ENCODE measurements around the gene PCSK1N.

The PCSK1N gene

GRCh38 chrX:48831136-48831908, 4.1 kb downstream of the PCSK1N start:
- in situ Hi-C loops (cut with MboI; ENCODE audit: low pct_unique_long_range_greater_than_20kb, low sequenced_read_pairs, unreplicated experiment), result no loop called here
- DNase-seq (ENCODE audit: low spot score), result no peak

DNA sequence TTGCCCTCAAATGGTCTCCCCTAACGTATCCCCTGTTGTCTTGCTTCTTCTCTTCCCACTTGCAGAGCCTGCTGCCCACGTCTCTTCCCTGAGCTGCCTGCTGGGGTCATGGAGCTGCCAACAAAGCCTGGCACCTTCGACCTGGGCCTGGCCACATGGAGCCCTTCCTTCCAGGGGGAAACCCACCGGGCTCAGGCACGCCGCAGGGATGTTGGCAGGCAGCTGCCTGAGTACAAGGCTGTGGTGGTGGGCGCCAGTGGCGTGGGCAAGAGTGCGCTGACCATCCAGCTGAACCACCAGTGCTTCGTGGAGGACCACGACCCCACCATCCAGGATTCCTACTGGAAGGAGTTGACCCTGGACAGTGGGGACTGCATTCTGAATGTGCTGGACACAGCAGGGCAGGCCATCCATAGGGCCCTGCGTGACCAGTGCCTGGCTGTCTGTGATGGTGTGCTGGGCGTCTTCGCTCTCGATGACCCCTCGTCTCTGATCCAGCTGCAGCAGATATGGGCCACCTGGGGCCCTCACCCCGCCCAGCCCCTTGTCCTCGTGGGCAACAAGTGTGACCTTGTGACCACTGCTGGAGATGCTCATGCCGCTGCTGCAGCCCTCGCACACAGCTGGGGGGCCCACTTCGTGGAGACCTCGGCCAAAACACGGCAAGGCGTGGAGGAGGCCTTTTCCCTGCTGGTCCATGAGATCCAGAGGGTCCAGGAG, 6.2 kb downstream of the PCSK1N start:
- TF ChIP-seq, protein P1, sequence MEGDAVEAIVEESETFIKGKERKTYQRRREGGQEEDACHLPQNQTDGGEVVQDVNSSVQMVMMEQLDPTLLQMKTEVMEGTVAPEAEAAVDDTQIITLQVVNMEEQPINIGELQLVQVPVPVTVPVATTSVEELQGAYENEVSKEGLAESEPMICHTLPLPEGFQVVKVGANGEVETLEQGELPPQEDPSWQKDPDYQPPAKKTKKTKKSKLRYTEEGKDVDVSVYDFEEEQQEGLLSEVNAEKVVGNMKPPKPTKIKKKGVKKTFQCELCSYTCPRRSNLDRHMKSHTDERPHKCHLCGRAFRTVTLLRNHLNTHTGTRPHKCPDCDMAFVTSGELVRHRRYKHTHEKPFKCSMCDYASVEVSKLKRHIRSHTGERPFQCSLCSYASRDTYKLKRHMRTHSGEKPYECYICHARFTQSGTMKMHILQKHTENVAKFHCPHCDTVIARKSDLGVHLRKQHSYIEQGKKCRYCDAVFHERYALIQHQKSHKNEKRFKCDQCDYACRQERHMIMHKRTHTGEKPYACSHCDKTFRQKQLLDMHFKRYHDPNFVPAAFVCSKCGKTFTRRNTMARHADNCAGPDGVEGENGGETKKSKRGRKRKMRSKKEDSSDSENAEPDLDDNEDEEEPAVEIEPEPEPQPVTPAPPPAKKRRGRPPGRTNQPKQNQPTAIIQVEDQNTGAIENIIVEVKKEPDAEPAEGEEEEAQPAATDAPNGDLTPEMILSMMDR (IDR thresholded peaks at IDR 0.05; ENCODE audit: extremely low read depth, insufficient read depth, missing control alignments), result no peak
- no peak for DNase-seq (ENCODE audit: low spot score)
- in situ Hi-C loops (cut with MboI; ENCODE audit: low pct_unique_long_range_greater_than_20kb, low sequenced_read_pairs, unreplicated experiment), result no loop called here

More at GRCh38 chrX:48831136-48831908, 4.1 kb downstream of the PCSK1N start:
- TF ChIP-seq, protein P1 (IDR thresholded peaks at IDR 0.05; ENCODE audit: extremely low read depth, insufficient read depth, missing control alignments), result no peak

DNA sequence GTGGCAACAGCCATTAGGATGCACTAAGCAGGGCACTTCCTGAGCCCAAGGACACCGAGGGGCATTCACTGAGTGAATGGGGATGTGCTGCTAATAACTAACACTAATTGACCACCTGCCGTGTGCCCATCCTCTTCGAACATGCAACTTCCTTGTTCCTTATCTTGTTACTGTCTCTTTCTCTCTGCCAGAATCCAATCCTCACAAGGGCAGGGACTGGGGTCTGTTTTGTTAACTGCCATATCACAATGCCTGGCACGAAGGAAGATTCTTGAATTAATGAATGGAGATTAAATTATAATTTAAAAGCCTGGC, 7.8 kb downstream of the PCSK1N start:
- DNase-seq (ENCODE audit: low spot score), result no peak
- TF ChIP-seq, protein P1 (IDR thresholded peaks at IDR 0.05; ENCODE audit: extremely low read depth, insufficient read depth, missing control alignments), result no peak
- in situ Hi-C loops (cut with MboI; ENCODE audit: low pct_unique_long_range_greater_than_20kb, low sequenced_read_pairs, unreplicated experiment), result no loop called here

- TF ChIP-seq, protein P1 (IDR thresholded peaks at IDR 0.05; ENCODE audit: extremely low read depth, insufficient read depth, missing control alignments), result no peak
- in situ Hi-C loops (cut with MboI; ENCODE audit: low pct_unique_long_range_greater_than_20kb, low sequenced_read_pairs, unreplicated experiment), result no loop called here
- no peak for DNase-seq (ENCODE audit: low spot score)
These were observed 8.3 kb downstream of the PCSK1N start for GRCh38 chrX:48826876-48827653.

GRCh38 chrX:48826135-48826875, 9.1 kb downstream of the PCSK1N start, which contains the start of gene ERAS:
ERAS (plus strand) TSS chrX:48826513; CDS start chrX:48829124, 2,611 bp downstream.
- in situ Hi-C loops (cut with MboI; ENCODE audit: low pct_unique_long_range_greater_than_20kb, low sequenced_read_pairs, unreplicated experiment), result no loop called here
- TF ChIP-seq, protein P1 (IDR thresholded peaks at IDR 0.05; ENCODE audit: extremely low read depth, insufficient read depth, missing control alignments), result peak; percentile 42
- no peak for DNase-seq (ENCODE audit: low spot score)

DNA sequence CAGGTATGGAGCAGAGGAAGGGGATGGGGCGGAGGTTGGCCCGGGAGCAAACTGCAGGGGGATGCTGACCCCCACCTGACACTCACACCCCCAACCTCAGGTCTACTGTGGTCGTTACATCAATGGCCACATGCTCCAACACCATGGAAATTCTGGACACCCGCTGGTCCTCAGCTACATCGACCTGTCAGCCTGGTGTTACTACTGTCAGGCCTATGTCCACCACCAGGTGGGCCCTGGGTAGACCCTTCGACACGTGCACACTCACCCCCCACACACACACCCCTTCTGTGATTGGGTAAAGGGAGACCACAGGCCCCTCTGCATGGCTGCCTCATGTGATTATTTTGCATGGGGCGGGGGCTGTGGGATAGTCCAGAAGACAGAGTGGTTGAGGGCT, 11.3 kb downstream of the PCSK1N start:
- no peak for DNase-seq (ENCODE audit: low spot score)
- in situ Hi-C loops (cut with MboI; ENCODE audit: low pct_unique_long_range_greater_than_20kb, low sequenced_read_pairs, unreplicated experiment), result no loop called here
- TF ChIP-seq, protein P1 (IDR thresholded peaks at IDR 0.05; ENCODE audit: extremely low read depth, insufficient read depth, missing control alignments), result no peak
